HepG2 (cell line): ENCODE results near the gene NADK2. TPM values are rescaled to one million over a fixed set of nuclear protein-coding genes. Genes with fewer than 3 reads are reported as not detected.

Source experiments
- FOXM1 ChIP-seq: sonication (generic); formaldehyde crosslinking; IDR thresholded peaks from 2 replicates; pipeline ENCODE4 v1.5.0; 2020; ENCODE audit warnings: missing genetic modification reagents
- PAF1 ChIP-seq: IDR thresholded peaks from 2 replicates; pipeline ENCODE4 v1.6.1; 2016; ENCODE audit warnings: missing genetic modification reagents, missing compliant biosample characterization
- RXRA ChIP-seq: sonication (generic); formaldehyde crosslinking; IDR thresholded peaks from 2 replicates; pipeline ENCODE4 v1.5.1; 2020; ENCODE audit warnings: missing genetic modification reagents
- SCMH1 ChIP-seq: sonication (generic); formaldehyde crosslinking; IDR thresholded peaks from 2 replicates; pipeline ENCODE4 v1.9.0; 2021; ENCODE audit warnings: missing genetic modification reagents, mild to moderate bottlenecking, borderline replicate concordance
- SMARCC2 ChIP-seq: fragments of 450-650 bp; IDR thresholded peaks from 2 replicates; pipeline ENCODE4 v1.6.1; 2017; ENCODE audit warnings: antibody characterized with exemption, mild to moderate bottlenecking
- TCF12 ChIP-seq, 2 experiments: fragments of 450-650 bp in 1 of 2; sonication (generic) in 1 of 2; formaldehyde crosslinking in 1 of 2; IDR thresholded peaks; 2 replicates each; pipeline versions ENCODE4 v1.6.1 to v1.8.0; 2017 to 2022; ENCODE audit warnings: antibody characterized with exemption in 1 of 2, mild to moderate bottlenecking in 1 of 2, missing genetic modification reagents in 1 of 2, moderate library complexity in 1 of 2
- ZC3H4 ChIP-seq: sonication (generic); formaldehyde crosslinking; IDR thresholded peaks from 2 replicates; pipeline ENCODE4 v1.4.0; 2020; ENCODE audit warnings: missing genetic modification reagents, borderline replicate concordance
- ZNF136 ChIP-seq: sonication (generic); formaldehyde crosslinking; IDR thresholded peaks from 2 replicates; pipeline ENCODE4 v1.8.1; 2022; ENCODE audit warnings: low read depth, mild to moderate bottlenecking, moderate library complexity, missing genetic modification reagents
- ZNF232 ChIP-seq: sonication (generic); formaldehyde crosslinking; IDR thresholded peaks from 2 replicates; pipeline ENCODE4 v1.4.0; 2020; ENCODE audit warnings: missing genetic modification reagents, borderline replicate concordance
- ZNF234 ChIP-seq: sonication (generic); formaldehyde crosslinking; conservative IDR thresholded peaks from 2 replicates; pipeline ENCODE4 v1.5.1; 2020; ENCODE audit warnings: mild to moderate bottlenecking, missing genetic modification reagents
- ZNF367 ChIP-seq: sonication (generic); formaldehyde crosslinking; IDR thresholded peaks from 2 replicates; pipeline ENCODE4 v1.4.0; 2020; ENCODE audit warnings: missing genetic modification reagents, borderline replicate concordance
- ZNF383 ChIP-seq: sonication (generic); formaldehyde crosslinking; IDR thresholded peaks from 2 replicates; pipeline ENCODE4 v1.4.0; 2020; ENCODE audit warnings: missing genetic modification reagents, mild to moderate bottlenecking, borderline replicate concordance
- ZNF564 ChIP-seq: sonication (generic); formaldehyde crosslinking; IDR thresholded peaks from 2 replicates; pipeline ENCODE4 v1.8.1; 2023; ENCODE audit warnings: mild to moderate bottlenecking, missing genetic modification reagents
- ZNF598 ChIP-seq: sonication (generic); formaldehyde crosslinking; IDR thresholded peaks from 2 replicates; pipeline ENCODE4 v1.5.1; 2020; ENCODE audit warnings: mild to moderate bottlenecking, missing genetic modification reagents, borderline replicate concordance
- ZNF678 ChIP-seq: sonication (generic); formaldehyde crosslinking; IDR thresholded peaks from 2 replicates; pipeline ENCODE4 v1.4.0; 2020; ENCODE audit warnings: mild to moderate bottlenecking, missing genetic modification reagents
- ZNF773 ChIP-seq: sonication (generic); formaldehyde crosslinking; IDR thresholded peaks from 2 replicates; pipeline ENCODE4 v1.4.0; 2020; ENCODE audit warnings: missing genetic modification reagents, borderline replicate concordance
- polyA plus RNA-seq, 8 experiments: library from polyadenylated mRNA; depleted of rRNA in 3 of 8; stranded (reverse) in 7 of 8; unstranded in 1 of 8; fragments of >200 nt; fragmentation: Illumina TruSeq in 4 of 8; extraction: Trizol in 4 of 8; gene quantifications; 2 replicates each; pipeline versions ENCODE4 v1.2.1 to v1.2.3, GENCODE V29; 2011 to 2016; ENCODE audit warnings: low read depth in 4 of 8, missing spikeins in 1 of 8, mixed read lengths in 1 of 8; ENCODE audit not compliant: insufficient read depth in 1 of 8
- total RNA-seq, 5 experiments: library from RNA; depleted of rRNA; stranded (reverse); fragments of >200 nt; fragmentation: Illumina TruSeq; extraction: Trizol; gene quantifications; 2 replicates each; pipeline ENCODE4 v1.2.3, GENCODE V29; 2016; ENCODE audit warnings: low read depth in 1 of 5
- TF ChIP-seq, protein P1 (sequence below): sonication (generic); formaldehyde crosslinking; IDR thresholded peaks from 2 replicates; pipeline ENCODE4 v1.4.0; 2020; ENCODE audit warnings: low read depth, mild to moderate bottlenecking, missing genetic modification reagents
- TF ChIP-seq, protein P2 (sequence below): sonication (generic); formaldehyde crosslinking; IDR thresholded peaks from 2 replicates; pipeline ENCODE4 v1.4.0; 2020; ENCODE audit warnings: missing genetic modification reagents
- TF ChIP-seq, protein P3 (sequence below): sonication (generic); formaldehyde crosslinking; conservative IDR thresholded peaks from 2 replicates; pipeline ENCODE4 v1.4.0; 2020; ENCODE audit warnings: missing genetic modification reagents
- TF ChIP-seq, protein P4 (sequence below): sonication (generic); formaldehyde crosslinking; IDR thresholded peaks from 2 replicates; pipeline ENCODE4 v1.5.0; 2020; ENCODE audit warnings: mild to moderate bottlenecking, missing genetic modification reagents, borderline replicate concordance

Gene NADK2
- total and polyA plus RNA-seq, 2 of the 13 experiments (the other 11 are each of a cell fraction or from before 2014, with no cell fraction given) = 13.9 to 71.4 TPM

DNA sequence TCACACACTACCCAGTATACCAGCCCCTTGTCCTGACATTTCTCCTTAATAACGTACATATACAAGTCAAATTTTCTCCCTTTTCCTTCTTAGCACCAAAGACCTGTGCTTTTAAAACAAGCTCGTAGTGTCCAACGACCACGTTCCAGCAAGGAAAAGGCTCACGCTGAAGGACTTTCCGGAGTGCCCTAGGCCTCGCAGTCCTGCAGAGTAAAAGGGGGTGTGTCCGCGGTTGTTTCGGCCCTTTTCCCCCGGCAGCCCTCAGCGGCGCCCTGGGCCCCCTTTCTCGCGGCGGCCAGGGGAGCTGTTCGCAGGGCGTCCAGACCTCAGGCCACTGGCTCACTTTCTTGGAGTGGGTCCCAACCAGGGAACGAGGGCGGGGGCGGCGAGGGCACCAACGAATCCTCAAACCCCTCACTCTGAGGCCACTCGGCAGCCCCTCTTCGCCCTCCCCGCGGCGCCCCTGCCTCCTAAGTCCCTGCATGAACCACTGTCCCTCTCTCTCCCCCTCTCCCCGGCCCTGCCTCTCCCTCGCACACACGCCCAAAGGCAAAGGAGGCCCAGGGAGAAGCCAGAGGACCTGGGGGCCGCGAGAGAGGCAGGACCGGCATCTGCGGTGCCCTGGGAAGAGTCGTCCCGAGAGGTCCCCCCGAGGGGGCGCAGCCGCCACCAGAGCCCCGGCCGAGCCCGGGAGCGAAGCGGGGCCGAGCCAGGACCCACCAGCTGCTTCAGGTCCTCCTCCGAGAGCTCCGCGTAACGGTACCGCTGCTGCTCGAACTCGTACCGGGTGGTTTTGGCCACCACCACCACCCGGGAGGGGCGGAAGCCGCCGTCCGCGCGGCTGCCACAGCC is 720 bp downstream of the NADK2 start (continued):
- no peak for TF ChIP-seq FOXM1 (CRISPR knock-in tag)
- TF ChIP-seq ZNF383 (CRISPR knock-in tag) = no peak
- TF ChIP-seq ZNF773 = no peak; the same call in 1 of the 2 replicates
- TF ChIP-seq ZNF564 (CRISPR knock-in tag) = no peak
- no peak for TF ChIP-seq ZNF136 (CRISPR knock-in tag)
- no peak for TF ChIP-seq ZNF367 (CRISPR knock-in tag)
- TF ChIP-seq ZNF232 (CRISPR knock-in tag) = peak; percentile 48; the same call in 1 of the 2 replicates
- TF ChIP-seq SMARCC2 = no peak
- TF ChIP-seq, protein P1, sequence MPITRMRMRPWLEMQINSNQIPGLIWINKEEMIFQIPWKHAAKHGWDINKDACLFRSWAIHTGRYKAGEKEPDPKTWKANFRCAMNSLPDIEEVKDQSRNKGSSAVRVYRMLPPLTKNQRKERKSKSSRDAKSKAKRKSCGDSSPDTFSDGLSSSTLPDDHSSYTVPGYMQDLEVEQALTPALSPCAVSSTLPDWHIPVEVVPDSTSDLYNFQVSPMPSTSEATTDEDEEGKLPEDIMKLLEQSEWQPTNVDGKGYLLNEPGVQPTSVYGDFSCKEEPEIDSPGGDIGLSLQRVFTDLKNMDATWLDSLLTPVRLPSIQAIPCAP (CRISPR knock-in tag) = no peak
- no peak for TF ChIP-seq ZC3H4 (CRISPR knock-in tag)
- TF ChIP-seq, protein P2, sequence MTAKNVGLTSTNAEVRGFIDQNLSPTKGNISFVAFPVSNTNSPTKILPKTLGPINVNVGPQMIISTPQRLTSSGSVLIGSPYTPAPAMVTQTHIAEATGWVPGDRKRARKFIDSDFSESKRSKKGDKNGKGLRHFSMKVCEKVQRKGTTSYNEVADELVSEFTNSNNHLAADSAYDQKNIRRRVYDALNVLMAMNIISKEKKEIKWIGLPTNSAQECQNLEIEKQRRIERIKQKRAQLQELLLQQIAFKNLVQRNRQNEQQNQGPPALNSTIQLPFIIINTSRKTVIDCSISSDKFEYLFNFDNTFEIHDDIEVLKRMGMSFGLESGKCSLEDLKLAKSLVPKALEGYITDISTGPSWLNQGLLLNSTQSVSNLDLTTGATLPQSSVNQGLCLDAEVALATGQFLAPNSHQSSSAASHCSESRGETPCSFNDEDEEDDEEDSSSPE (CRISPR knock-in tag) = no peak
- TF ChIP-seq, protein P3, sequence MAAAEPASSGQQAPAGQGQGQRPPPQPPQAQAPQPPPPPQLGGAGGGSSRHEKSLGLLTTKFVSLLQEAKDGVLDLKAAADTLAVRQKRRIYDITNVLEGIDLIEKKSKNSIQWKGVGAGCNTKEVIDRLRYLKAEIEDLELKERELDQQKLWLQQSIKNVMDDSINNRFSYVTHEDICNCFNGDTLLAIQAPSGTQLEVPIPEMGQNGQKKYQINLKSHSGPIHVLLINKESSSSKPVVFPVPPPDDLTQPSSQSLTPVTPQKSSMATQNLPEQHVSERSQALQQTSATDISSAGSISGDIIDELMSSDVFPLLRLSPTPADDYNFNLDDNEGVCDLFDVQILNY = no peak
- no peak for TF ChIP-seq PAF1 (CRISPR knock-in tag)
- TF ChIP-seq, protein P4, sequence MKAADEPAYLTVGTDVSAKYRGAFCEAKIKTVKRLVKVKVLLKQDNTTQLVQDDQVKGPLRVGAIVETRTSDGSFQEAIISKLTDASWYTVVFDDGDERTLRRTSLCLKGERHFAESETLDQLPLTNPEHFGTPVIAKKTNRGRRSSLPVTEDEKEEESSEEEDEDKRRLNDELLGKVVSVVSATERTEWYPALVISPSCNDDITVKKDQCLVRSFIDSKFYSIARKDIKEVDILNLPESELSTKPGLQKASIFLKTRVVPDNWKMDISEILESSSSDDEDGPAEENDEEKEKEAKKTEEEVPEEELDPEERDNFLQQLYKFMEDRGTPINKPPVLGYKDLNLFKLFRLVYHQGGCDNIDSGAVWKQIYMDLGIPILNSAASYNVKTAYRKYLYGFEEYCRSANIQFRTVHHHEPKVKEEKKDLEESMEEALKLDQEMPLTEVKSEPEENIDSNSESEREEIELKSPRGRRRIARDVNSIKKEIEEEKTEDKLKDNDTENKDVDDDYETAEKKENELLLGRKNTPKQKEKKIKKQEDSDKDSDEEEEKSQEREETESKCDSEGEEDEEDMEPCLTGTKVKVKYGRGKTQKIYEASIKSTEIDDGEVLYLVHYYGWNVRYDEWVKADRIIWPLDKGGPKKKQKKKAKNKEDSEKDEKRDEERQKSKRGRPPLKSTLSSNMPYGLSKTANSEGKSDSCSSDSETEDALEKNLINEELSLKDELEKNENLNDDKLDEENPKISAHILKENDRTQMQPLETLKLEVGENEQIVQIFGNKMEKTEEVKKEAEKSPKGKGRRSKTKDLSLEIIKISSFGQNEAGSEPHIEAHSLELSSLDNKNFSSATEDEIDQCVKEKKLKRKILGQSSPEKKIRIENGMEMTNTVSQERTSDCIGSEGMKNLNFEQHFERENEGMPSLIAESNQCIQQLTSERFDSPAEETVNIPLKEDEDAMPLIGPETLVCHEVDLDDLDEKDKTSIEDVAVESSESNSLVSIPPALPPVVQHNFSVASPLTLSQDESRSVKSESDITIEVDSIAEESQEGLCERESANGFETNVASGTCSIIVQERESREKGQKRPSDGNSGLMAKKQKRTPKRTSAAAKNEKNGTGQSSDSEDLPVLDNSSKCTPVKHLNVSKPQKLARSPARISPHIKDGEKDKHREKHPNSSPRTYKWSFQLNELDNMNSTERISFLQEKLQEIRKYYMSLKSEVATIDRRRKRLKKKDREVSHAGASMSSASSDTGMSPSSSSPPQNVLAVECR (CRISPR knock-in tag) = peak; percentile 63
- TF ChIP-seq RXRA (CRISPR knock-in tag) = 0 out of 2 replicates have a peak, but pooled peaks have one; percentile 22
- TF ChIP-seq SCMH1 = no peak
- no peak for TF ChIP-seq ZNF678 (CRISPR knock-in tag)
- no peak for TF ChIP-seq ZNF234 (CRISPR knock-in tag)
- no peak for TF ChIP-seq TCF12 (IDR thresholded peaks at IDR 0.05)
- TF ChIP-seq TCF12 (CRISPR knock-in tag; IDR thresholded peaks at IDR 0.05) = no peak
- 0 out of 2 replicates have a peak, but pooled peaks have one; percentile 61 for TF ChIP-seq ZNF598 (CRISPR knock-in tag)
